Peyer's patch (tissue), 4 donors: ENCODE measurements around the gene MGLL.

Experiments
- CTCF ChIP-seq, 6 experiments: fragments of 450-650 bp in 4 of 6; fragments of 200-600 bp in 2 of 6; sonication (generic) in 1 of 6; IDR thresholded peaks; one replicate each; pipeline ENCODE4 v1.5.1; 2017 to 2019; ENCODE audit warnings: antibody characterized with exemption in 6 of 6, mild to moderate bottlenecking in 3 of 6, moderate library complexity in 1 of 6
- POLR2A ChIP-seq, 2 donors: fragments of 450-650 bp; IDR thresholded peaks; one replicate each; pipeline ENCODE4 v1.5.1; 2017; ENCODE audit warnings: antibody characterized with exemption in 2 of 2, mild to moderate bottlenecking in 2 of 2, moderate library complexity in 2 of 2

- no peak for TF ChIP-seq CTCF (IDR thresholded peaks at IDR 0.05)
- TF ChIP-seq POLR2A (IDR thresholded peaks at IDR 0.05), result no peak
Measured at GRCh38 chr3:127718916-127719290, 103.4 kb downstream of the MGLL start.
